Caco-2 (cell line): ENCODE data around the gene CDCP1. TPM values are rescaled to one million over a fixed set of nuclear protein-coding genes. Genes with fewer than 3 reads are reported as not detected.

Source experiments
- BruUV-seq: library from RNA; stranded (reverse); fragments of 400-500 nt; replicated peaks from 2 replicates; lab custom pipeline; 2021; lab: Mats Ljungman, UMichigan
- CTCF ChIA-PET: fragments of 300-600 bp; sonication (Branson Sonifier 250); formaldehyde crosslinking; loops from one replicate; lab custom pipeline; 2022; ENCODE audit warnings: antibody characterized with exemption; lab: Charles Lee
- POLR2A ChIA-PET: fragments of 300-600 bp; sonication (Branson Sonifier 250); formaldehyde crosslinking; loops from one replicate; lab custom pipeline; 2022; ENCODE audit warnings: antibody characterized with exemption; lab: Charles Lee
- DNase-seq, 2 experiments: peaks; one replicate each; pipeline versions ENCODE4 v3.0.0 to v3.0.0-alpha.2; 2020 to 2022
- H3K27me3 ChIP-seq: replicated peaks from 2 replicates; pipeline ENCODE4 v1.6.0; 2011; ENCODE audit warnings: low read length; ENCODE audit not compliant: control insufficient read depth, insufficient read depth
- H3K36me3 ChIP-seq: 2 replicates; pipeline ENCODE4 v1.5.1; 2011; ENCODE audit warnings: low read length; ENCODE audit not compliant: control insufficient read depth, insufficient read depth
- H3K4me1 ChIP-seq: fragments of 250-450 bp; sonication (Bioruptor Pico); 2 replicates; pipeline ENCODE4 v1.5.1; 2020; ENCODE audit warnings: mild to moderate bottlenecking
- H3K4me3 ChIP-seq: 2 replicates; pipeline ENCODE4 v1.5.1; 2011; ENCODE audit warnings: low read depth, mild to moderate bottlenecking, control low read depth, low read length
- H3K9me3 ChIP-seq: fragments of 250-450 bp; sonication (Bioruptor Pico); 2 replicates; pipeline ENCODE4 v1.5.1; 2020; ENCODE audit warnings: mild to moderate bottlenecking, moderate library complexity
- H3K27ac Mint-ChIP-seq: one replicate; pipeline ENCODE4 v1.8.0; 2022; ENCODE audit warnings: mixed read lengths; ENCODE audit not compliant: unreplicated experiment
- H3K27me3 Mint-ChIP-seq: one replicate; pipeline ENCODE4 v1.8.0; 2022; ENCODE audit warnings: mixed read lengths; ENCODE audit not compliant: insufficient read depth, unreplicated experiment
- H3K36me3 Mint-ChIP-seq: one replicate; pipeline ENCODE4 v1.8.0; 2022; ENCODE audit warnings: mild to moderate bottlenecking, mixed read lengths; ENCODE audit not compliant: insufficient read depth, unreplicated experiment
- H3K4me1 Mint-ChIP-seq: one replicate; pipeline ENCODE4 v1.8.0; 2022; ENCODE audit warnings: low read depth, mixed read lengths; ENCODE audit not compliant: unreplicated experiment
- H3K4me3 Mint-ChIP-seq: one replicate; pipeline ENCODE4 v1.8.0; 2022; ENCODE audit warnings: mild to moderate bottlenecking, moderate library complexity, mixed read lengths; ENCODE audit not compliant: unreplicated experiment
- H3K9me3 Mint-ChIP-seq: one replicate; pipeline ENCODE4 v1.8.0; 2022; ENCODE audit warnings: mixed read lengths; ENCODE audit not compliant: unreplicated experiment
- intact Hi-C: fragments of 100-400 bp; cut with micrococcal nuclease; formaldehyde crosslinking; loops from one replicate; pipeline ENCODE4 v1.10.0; 2022; ENCODE audit not compliant: unreplicated experiment
- total RNA-seq: library from RNA; stranded (reverse); gene quantifications from 2 replicates; pipeline ENCODE4 v1.2.3, GENCODE V29; 2022
- TF ChIP-seq, protein P1 (sequence below), 2 experiments: fragments of 200-600 bp in 1 of 2; IDR thresholded peaks; 1 replicate in 1 of 2; 2 replicates in 1 of 2; pipeline versions ENCODE4 v1.5.1 to v1.8.0; 2011 to 2022; ENCODE audit warnings: antibody characterized with exemption in 1 of 2, control low read depth in 1 of 2, inconsistent platforms in 1 of 2, low read depth in 1 of 2, low read length in 1 of 2, mild to moderate bottlenecking in 1 of 2, moderate library complexity in 1 of 2; ENCODE audit not compliant: insufficient read depth in 1 of 2, severe bottlenecking in 1 of 2, unreplicated experiment in 1 of 2

The CDCP1 gene
- total RNA-seq, 1 experiment from 2014 or later: 22.5 TPM

DNA sequence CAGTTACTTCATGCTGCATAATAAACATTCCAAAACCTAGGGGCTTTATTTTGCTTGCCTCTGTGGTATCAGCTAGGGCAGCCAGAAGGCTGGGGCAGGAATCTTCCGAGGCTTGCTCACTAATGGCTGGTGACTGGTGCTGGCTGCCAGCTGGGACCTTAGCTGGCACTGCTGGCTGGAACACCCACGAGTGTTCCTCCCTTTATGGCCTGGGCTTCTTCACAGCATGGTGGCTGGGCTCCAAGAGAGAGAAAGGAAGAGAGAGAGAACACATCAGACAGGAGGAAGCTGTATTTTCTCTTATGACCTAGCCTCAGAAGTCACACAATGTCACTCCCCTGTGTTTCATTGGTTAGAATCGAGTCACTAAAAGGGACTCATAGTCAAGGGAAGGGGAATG lies 23.9 kb upstream of the CDCP1 start:
- BruUV-seq: no TSS peak
- Mint-ChIP-seq H3K9me3 (no peaks in the 10 kb centered on the region), H3K27me3 (no peaks in the 10 kb centered on the region), H3K36me3 (no peaks in the 10 kb centered on the region), H3K4me3 (no peak overlapping the region), H3K4me1 (peaks cover 11% of the 10 kb centered on the region), H3K27ac (no peak overlapping the region)
- TF ChIP-seq, protein P1, sequence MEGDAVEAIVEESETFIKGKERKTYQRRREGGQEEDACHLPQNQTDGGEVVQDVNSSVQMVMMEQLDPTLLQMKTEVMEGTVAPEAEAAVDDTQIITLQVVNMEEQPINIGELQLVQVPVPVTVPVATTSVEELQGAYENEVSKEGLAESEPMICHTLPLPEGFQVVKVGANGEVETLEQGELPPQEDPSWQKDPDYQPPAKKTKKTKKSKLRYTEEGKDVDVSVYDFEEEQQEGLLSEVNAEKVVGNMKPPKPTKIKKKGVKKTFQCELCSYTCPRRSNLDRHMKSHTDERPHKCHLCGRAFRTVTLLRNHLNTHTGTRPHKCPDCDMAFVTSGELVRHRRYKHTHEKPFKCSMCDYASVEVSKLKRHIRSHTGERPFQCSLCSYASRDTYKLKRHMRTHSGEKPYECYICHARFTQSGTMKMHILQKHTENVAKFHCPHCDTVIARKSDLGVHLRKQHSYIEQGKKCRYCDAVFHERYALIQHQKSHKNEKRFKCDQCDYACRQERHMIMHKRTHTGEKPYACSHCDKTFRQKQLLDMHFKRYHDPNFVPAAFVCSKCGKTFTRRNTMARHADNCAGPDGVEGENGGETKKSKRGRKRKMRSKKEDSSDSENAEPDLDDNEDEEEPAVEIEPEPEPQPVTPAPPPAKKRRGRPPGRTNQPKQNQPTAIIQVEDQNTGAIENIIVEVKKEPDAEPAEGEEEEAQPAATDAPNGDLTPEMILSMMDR (IDR thresholded peaks at IDR 0.05; ENCODE audit: insufficient read depth in 1 of 2, low read depth in 1 of 2, low read length in 1 of 2, severe bottlenecking in 1 of 2, unreplicated experiment in 1 of 2): no peak
- H3K4me3 ChIP-seq: no peak overlapping the region
- no peaks in the 10 kb centered on the region for H3K9me3 ChIP-seq
- ChIA-PET CTCF (no interaction called here), POLR2A (no interaction called here)
- H3K4me1 ChIP-seq: no peaks in the 10 kb centered on the region; the same call in 1 of the 2 replicates
- no peak for DNase-seq
- intact Hi-C loops: no loop called here
- H3K27me3 ChIP-seq: no peaks in the 10 kb centered on the region
- H3K36me3 ChIP-seq: no peaks in the 10 kb centered on the region

- intact Hi-C loops: loop anchor here (5.0 kb wide), 1 partner anchor 33 kb away; no protein-coding TSS in a partner anchor
- DNase-seq: no peak
- Mint-ChIP-seq H3K27ac (no peak overlapping the region), H3K27me3 (no peaks in the 10 kb centered on the region), H3K36me3 (no peaks in the 10 kb centered on the region), H3K4me3 (no peak overlapping the region), H3K4me1 (peaks cover 11% of the 10 kb centered on the region), H3K9me3 (no peaks in the 10 kb centered on the region)
- ChIA-PET POLR2A (no interaction called here), CTCF (no interaction called here)
- no peaks in the 10 kb centered on the region for H3K9me3 ChIP-seq
- TF ChIP-seq, protein P1 (IDR thresholded peaks at IDR 0.05; ENCODE audit: insufficient read depth in 1 of 2, low read depth in 1 of 2, low read length in 1 of 2, severe bottlenecking in 1 of 2, unreplicated experiment in 1 of 2): no peak
- no peaks in the 10 kb centered on the region; the same call in 1 of the 2 replicates for H3K4me1 ChIP-seq
- H3K36me3 ChIP-seq: no peaks in the 10 kb centered on the region
- H3K4me3 ChIP-seq: no peak overlapping the region
- no TSS peak for BruUV-seq
- no peaks in the 10 kb centered on the region for H3K27me3 ChIP-seq
Measured at GRCh38 chr3:45169125-45169904, 23.1 kb upstream of the CDCP1 start.

GRCh38 chr3:45168451-45168850 lies 22.3 kb upstream of the CDCP1 start:
- H3K27me3 Mint-ChIP-seq: no peaks in the 10 kb centered on the region
- Histone ChIP-seq H3K9me3 (no peaks in the 10 kb centered on the region), H3K27me3 (no peaks in the 10 kb centered on the region), H3K4me3 (no peak overlapping the region), H3K4me1 (no peaks in the 10 kb centered on the region; the same call in 1 of the 2 replicates), H3K36me3 (no peaks in the 10 kb centered on the region)
- POLR2A ChIA-PET: no interaction called here
- DNase-seq: no peak
- intact Hi-C loops: loop anchor here (5.0 kb wide), 1 partner anchor 34 kb away; no protein-coding TSS in a partner anchor
- H3K36me3 Mint-ChIP-seq: no peaks in the 10 kb centered on the region
- H3K4me1 Mint-ChIP-seq: peaks cover 11% of the 10 kb centered on the region
- no peaks in the 10 kb centered on the region for H3K9me3 Mint-ChIP-seq
- no peak overlapping the region for H3K27ac Mint-ChIP-seq
- CTCF ChIA-PET: no interaction called here
- no peak overlapping the region for H3K4me3 Mint-ChIP-seq
- TF ChIP-seq, protein P1 (IDR thresholded peaks at IDR 0.05; ENCODE audit: insufficient read depth in 1 of 2, low read depth in 1 of 2, low read length in 1 of 2, severe bottlenecking in 1 of 2, unreplicated experiment in 1 of 2): no peak
- no TSS peak for BruUV-seq
